ENCODE data around the gene TMEM119. TPM values are rescaled to one million over a fixed set of nuclear protein-coding genes. Genes with fewer than 3 reads are reported as not detected.

Gene TMEM119
- total and polyA plus RNA-seq, 2 of the 13 experiments (the other 11 are each of a cell fraction or from before 2014, with no cell fraction given): not detected

DNA sequence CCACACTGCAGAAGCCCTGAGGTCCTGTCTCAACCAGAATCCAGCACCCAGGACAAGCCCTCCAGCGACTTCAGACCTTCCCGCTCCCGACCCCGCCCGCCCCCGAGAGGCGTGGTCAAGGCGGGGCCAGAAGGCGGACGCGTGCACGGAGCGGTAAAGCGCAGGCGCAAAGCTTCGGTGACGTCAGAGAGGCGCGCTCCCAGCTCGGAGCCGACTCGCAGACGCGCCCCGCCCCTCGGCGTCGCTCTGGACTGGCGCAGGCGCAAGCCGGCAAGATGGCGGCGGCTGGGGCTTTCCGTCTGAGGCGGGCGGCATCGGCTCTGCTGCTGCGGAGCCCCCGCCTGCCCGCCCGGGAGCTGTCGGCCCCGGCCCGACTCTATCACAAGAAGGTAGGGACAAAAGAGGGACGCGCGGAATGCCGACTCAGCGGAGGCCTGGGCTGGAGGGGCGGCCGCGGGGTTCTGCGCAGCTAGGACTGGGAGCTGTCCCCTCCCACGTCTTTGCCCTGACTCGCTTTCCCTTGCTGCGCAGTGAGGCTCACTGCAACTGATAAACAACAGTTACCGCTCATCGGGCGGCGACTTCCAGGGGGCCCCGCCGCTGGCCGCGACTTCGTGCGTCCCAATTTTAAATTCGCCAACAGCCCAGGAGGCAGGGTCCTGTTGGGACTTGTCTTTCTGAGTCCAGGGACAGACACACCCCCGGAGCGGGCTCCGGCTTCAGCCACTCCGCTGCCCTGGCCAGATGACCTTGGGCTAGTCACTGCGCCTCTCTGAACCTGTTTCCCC lies 35.3 kb downstream of the TMEM119 start, which contains the start of gene ISCU (continued):
- TF ChIP-seq BORCS8-MEF2B (CRISPR knock-in tag; IDR thresholded peaks at IDR 0.05): peak; percentile 68; the same call in 1 of the 2 replicates
- no peak for TF ChIP-seq GPN1 (CRISPR knock-in tag; IDR thresholded peaks at IDR 0.05; ENCODE audit: borderline replicate concordance)
- TF ChIP-seq HNF4G (IDR thresholded peaks at IDR 0.05; ENCODE audit: borderline replicate concordance, low read depth, low read length): no peak
- peak; percentile 56; the same call in 1 of the 2 replicates for TF ChIP-seq HNF4G (CRISPR knock-in tag; IDR thresholded peaks at IDR 0.05; ENCODE audit: borderline replicate concordance, low read depth)
- TF ChIP-seq, protein P1, sequence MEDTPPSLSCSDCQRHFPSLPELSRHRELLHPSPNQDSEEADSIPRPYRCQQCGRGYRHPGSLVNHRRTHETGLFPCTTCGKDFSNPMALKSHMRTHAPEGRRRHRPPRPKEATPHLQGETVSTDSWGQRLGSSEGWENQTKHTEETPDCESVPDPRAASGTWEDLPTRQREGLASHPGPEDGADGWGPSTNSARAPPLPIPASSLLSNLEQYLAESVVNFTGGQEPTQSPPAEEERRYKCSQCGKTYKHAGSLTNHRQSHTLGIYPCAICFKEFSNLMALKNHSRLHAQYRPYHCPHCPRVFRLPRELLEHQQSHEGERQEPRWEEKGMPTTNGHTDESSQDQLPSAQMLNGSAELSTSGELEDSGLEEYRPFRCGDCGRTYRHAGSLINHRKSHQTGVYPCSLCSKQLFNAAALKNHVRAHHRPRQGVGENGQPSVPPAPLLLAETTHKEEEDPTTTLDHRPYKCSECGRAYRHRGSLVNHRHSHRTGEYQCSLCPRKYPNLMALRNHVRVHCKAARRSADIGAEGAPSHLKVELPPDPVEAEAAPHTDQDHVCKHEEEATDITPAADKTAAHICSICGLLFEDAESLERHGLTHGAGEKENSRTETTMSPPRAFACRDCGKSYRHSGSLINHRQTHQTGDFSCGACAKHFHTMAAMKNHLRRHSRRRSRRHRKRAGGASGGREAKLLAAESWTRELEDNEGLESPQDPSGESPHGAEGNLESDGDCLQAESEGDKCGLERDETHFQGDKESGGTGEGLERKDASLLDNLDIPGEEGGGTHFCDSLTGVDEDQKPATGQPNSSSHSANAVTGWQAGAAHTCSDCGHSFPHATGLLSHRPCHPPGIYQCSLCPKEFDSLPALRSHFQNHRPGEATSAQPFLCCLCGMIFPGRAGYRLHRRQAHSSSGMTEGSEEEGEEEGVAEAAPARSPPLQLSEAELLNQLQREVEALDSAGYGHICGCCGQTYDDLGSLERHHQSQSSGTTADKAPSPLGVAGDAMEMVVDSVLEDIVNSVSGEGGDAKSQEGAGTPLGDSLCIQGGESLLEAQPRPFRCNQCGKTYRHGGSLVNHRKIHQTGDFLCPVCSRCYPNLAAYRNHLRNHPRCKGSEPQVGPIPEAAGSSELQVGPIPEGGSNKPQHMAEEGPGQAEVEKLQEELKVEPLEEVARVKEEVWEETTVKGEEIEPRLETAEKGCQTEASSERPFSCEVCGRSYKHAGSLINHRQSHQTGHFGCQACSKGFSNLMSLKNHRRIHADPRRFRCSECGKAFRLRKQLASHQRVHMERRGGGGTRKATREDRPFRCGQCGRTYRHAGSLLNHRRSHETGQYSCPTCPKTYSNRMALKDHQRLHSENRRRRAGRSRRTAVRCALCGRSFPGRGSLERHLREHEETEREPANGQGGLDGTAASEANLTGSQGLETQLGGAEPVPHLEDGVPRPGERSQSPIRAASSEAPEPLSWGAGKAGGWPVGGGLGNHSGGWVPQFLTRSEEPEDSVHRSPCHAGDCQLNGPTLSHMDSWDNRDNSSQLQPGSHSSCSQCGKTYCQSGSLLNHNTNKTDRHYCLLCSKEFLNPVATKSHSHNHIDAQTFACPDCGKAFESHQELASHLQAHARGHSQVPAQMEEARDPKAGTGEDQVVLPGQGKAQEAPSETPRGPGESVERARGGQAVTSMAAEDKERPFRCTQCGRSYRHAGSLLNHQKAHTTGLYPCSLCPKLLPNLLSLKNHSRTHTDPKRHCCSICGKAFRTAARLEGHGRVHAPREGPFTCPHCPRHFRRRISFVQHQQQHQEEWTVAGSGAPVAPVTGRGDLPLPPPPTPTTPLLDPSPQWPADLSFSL (CRISPR knock-in tag; IDR thresholded peaks at IDR 0.05): no peak
- TF ChIP-seq HDAC6 (IDR thresholded peaks at IDR 0.05; ENCODE audit: low read depth, low read length): no peak
- TF ChIP-seq, protein P2, sequence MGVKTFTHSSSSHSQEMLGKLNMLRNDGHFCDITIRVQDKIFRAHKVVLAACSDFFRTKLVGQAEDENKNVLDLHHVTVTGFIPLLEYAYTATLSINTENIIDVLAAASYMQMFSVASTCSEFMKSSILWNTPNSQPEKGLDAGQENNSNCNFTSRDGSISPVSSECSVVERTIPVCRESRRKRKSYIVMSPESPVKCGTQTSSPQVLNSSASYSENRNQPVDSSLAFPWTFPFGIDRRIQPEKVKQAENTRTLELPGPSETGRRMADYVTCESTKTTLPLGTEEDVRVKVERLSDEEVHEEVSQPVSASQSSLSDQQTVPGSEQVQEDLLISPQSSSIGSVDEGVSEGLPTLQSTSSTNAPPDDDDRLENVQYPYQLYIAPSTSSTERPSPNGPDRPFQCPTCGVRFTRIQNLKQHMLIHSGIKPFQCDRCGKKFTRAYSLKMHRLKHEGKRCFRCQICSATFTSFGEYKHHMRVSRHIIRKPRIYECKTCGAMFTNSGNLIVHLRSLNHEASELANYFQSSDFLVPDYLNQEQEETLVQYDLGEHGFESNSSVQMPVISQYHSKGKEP (CRISPR knock-in tag; IDR thresholded peaks at IDR 0.05): no peak
- no peak for TF ChIP-seq FOSL1 (CRISPR knock-in tag; IDR thresholded peaks at IDR 0.05; ENCODE audit: borderline replicate concordance)
- no peak for TF ChIP-seq ZSCAN12 (CRISPR knock-in tag; IDR thresholded peaks at IDR 0.05)
- TF ChIP-seq HNRNPK (IDR thresholded peaks at IDR 0.05; ENCODE audit: low read depth, low read length, poor library complexity, severe bottlenecking): peak; percentile 22
- peak; percentile 50; the same call in 1 of the 2 replicates for TF ChIP-seq CHCHD3 (CRISPR knock-in tag; IDR thresholded peaks at IDR 0.05)
- TF ChIP-seq NKX3-1 (CRISPR knock-in tag; IDR thresholded peaks at IDR 0.05): peak; percentile 14; the same call in 1 of the 2 replicates
- TF ChIP-seq ZNF101 (CRISPR knock-in tag; IDR thresholded peaks at IDR 0.05; ENCODE audit: borderline replicate concordance, low read depth): peak; percentile 49; the same call in 1 of the 2 replicates
- no peak for TF ChIP-seq ZNF7 (CRISPR knock-in tag; IDR thresholded peaks at IDR 0.05)
- peak; percentile 77 for TF ChIP-seq ZNF777 (CRISPR knock-in tag; IDR thresholded peaks at IDR 0.05)
- TF ChIP-seq ERF (CRISPR knock-in tag; IDR thresholded peaks at IDR 0.05): peak; percentile 48; the same call in 1 of the 2 replicates
- peak; percentile 24 for TF ChIP-seq TEAD3 (CRISPR knock-in tag; optimal IDR thresholded peaks at IDR 0.05; ENCODE audit: borderline replicate concordance)
- TF ChIP-seq, protein P3, sequence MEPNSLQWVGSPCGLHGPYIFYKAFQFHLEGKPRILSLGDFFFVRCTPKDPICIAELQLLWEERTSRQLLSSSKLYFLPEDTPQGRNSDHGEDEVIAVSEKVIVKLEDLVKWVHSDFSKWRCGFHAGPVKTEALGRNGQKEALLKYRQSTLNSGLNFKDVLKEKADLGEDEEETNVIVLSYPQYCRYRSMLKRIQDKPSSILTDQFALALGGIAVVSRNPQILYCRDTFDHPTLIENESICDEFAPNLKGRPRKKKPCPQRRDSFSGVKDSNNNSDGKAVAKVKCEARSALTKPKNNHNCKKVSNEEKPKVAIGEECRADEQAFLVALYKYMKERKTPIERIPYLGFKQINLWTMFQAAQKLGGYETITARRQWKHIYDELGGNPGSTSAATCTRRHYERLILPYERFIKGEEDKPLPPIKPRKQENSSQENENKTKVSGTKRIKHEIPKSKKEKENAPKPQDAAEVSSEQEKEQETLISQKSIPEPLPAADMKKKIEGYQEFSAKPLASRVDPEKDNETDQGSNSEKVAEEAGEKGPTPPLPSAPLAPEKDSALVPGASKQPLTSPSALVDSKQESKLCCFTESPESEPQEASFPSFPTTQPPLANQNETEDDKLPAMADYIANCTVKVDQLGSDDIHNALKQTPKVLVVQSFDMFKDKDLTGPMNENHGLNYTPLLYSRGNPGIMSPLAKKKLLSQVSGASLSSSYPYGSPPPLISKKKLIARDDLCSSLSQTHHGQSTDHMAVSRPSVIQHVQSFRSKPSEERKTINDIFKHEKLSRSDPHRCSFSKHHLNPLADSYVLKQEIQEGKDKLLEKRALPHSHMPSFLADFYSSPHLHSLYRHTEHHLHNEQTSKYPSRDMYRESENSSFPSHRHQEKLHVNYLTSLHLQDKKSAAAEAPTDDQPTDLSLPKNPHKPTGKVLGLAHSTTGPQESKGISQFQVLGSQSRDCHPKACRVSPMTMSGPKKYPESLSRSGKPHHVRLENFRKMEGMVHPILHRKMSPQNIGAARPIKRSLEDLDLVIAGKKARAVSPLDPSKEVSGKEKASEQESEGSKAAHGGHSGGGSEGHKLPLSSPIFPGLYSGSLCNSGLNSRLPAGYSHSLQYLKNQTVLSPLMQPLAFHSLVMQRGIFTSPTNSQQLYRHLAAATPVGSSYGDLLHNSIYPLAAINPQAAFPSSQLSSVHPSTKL (CRISPR knock-in tag; IDR thresholded peaks at IDR 0.05): no peak
